OCI-LY7 (cell line): ENCODE data around the gene RARB. TPM values are rescaled to one million over a fixed set of nuclear protein-coding genes. Genes with fewer than 3 reads are reported as not detected.

Source experiments
- BruUV-seq: library from RNA; stranded (reverse); fragments of 400-500 nt; replicated peaks from 2 replicates; lab custom pipeline; 2021; lab: Mats Ljungman, UMichigan
- CTCF ChIA-PET: fragments of 300-600 bp; sonication (Branson Sonifier 250); formaldehyde crosslinking; loops from one replicate; lab custom pipeline; 2022; ENCODE audit warnings: antibody characterized with exemption; ENCODE audit not compliant: unreplicated experiment; lab: Charles Lee
- POLR2A ChIA-PET: fragments of 300-600 bp; sonication (Branson Sonifier 250); formaldehyde crosslinking; loops from one replicate; lab custom pipeline; 2022; ENCODE audit warnings: antibody characterized with exemption; lab: Charles Lee
- DNase-seq: peaks from one replicate; pipeline ENCODE4 v3.0.0-alpha.2; 2015; ENCODE audit warnings: low spot score
- H2AFZ ChIP-seq: fragments of 200-600 bp; sonication (generic), shearing (Covaris generic); 2 replicates; pipeline ENCODE4 v1.6.1; 2014; ENCODE audit warnings: mild to moderate bottlenecking, antibody characterized with exemption, low read length, moderate library complexity
- H3K27ac ChIP-seq: fragments of 200-600 bp; sonication (generic); 2 replicates; pipeline ENCODE4 v1.5.1; 2014; ENCODE audit warnings: mixed run types, low read depth, mild to moderate bottlenecking, moderate library complexity, low read length, inconsistent platforms; ENCODE audit not compliant: poor library complexity, severe bottlenecking
- H3K36me3 ChIP-seq: fragments of 200-600 bp; sonication (generic); 2 replicates; pipeline ENCODE4 v1.6.1; 2014; ENCODE audit warnings: mild to moderate bottlenecking, antibody characterized with exemption, low read length, moderate library complexity, mixed read lengths; ENCODE audit not compliant: insufficient read depth
- H3K4me1 ChIP-seq: fragments of 200-600 bp; sonication (generic); 2 replicates; pipeline ENCODE4 v1.5.1; 2014; ENCODE audit warnings: mild to moderate bottlenecking, low read length; ENCODE audit not compliant: insufficient read depth, poor library complexity, severe bottlenecking
- H3K4me2 ChIP-seq: fragments of 200-600 bp; sonication (generic); 2 replicates; pipeline ENCODE4 v1.6.1; 2014; ENCODE audit warnings: mild to moderate bottlenecking, low read length
- H3K4me3 ChIP-seq: fragments of 200-600 bp; sonication (generic); 2 replicates; pipeline ENCODE4 v1.5.1; 2014; ENCODE audit warnings: mild to moderate bottlenecking, low read depth, low read length; ENCODE audit not compliant: poor library complexity, severe bottlenecking
- H3K79me2 ChIP-seq: fragments of 200-600 bp; sonication (generic); 2 replicates; pipeline ENCODE4 v1.6.1; 2016; ENCODE audit warnings: low read depth, mild to moderate bottlenecking, low read length, moderate library complexity, mixed read lengths; ENCODE audit not compliant: insufficient read depth
- H3K9me2 ChIP-seq: fragments of 200-600 bp; sonication (generic); 2 replicates; pipeline ENCODE4 v1.6.1; 2016; ENCODE audit warnings: mild to moderate bottlenecking, low read length, mixed read lengths; ENCODE audit not compliant: insufficient read depth
- H3K9me3 ChIP-seq: fragments of 200-600 bp; sonication (generic); 2 replicates; pipeline ENCODE4 v1.6.1; 2014; ENCODE audit warnings: mild to moderate bottlenecking, mixed run types, low read length, mixed read lengths
- H4K20me1 ChIP-seq: fragments of 200-600 bp; sonication (generic); 2 replicates; pipeline ENCODE4 v1.6.1; 2014; ENCODE audit warnings: mild to moderate bottlenecking, antibody characterized with exemption, low read length, moderate library complexity, mixed read lengths; ENCODE audit not compliant: insufficient read depth
- CTCF ChIP-seq: fragments of 200-600 bp; sonication (generic); conservative IDR thresholded peaks from 2 replicates; pipeline ENCODE4 v1.5.1; 2014; ENCODE audit warnings: mild to moderate bottlenecking, antibody characterized with exemption, low read length, moderate library complexity, mixed read lengths
- EZH2phosphoT487 ChIP-seq: fragments of 200-600 bp; sonication (generic); IDR thresholded peaks from 2 replicates; pipeline ENCODE4 v1.6.1; 2018; ENCODE audit warnings: low read depth, borderline replicate concordance, mild to moderate bottlenecking, mixed run types, antibody characterized with exemption, low read length, moderate library complexity, mixed read lengths
- intact Hi-C: fragments of 100-400 bp; cut with micrococcal nuclease; formaldehyde crosslinking; loops from one replicate; pipeline ENCODE4 v1.10.0; 2022; ENCODE audit not compliant: unreplicated experiment
- total RNA-seq, 2 experiments: library from RNA; depleted of rRNA in 1 of 2; stranded (reverse); fragments of >200 nt in 1 of 2; shearing (Covaris generic) in 1 of 2; gene quantifications; 2 replicates each; pipeline ENCODE4 v1.2.3, GENCODE V29; 2014 to 2022

RARB gene
- total RNA-seq, 2 experiments from 2014 or later = not detected

GRCh38 chr3:25619382-25619781 is 191.3 kb downstream of the RARB start:
- H4K20me1 ChIP-seq = no peaks in the 10 kb centered on the region
- H3K36me3 ChIP-seq = peaks cover 96% of the 10 kb centered on the region
- H3K27ac ChIP-seq = no peak overlapping the region
- no TSS peak for BruUV-seq
- TF ChIP-seq EZH2phosphoT487 = no peak
- TF ChIP-seq CTCF = no peak
- H3K79me2 ChIP-seq = no peaks in the 10 kb centered on the region
- H3K9me3 ChIP-seq = no peaks in the 10 kb centered on the region
- no peak for DNase-seq
- H3K4me2 ChIP-seq = no peak overlapping the region
- no peak overlapping the region for H2AFZ ChIP-seq
- CTCF ChIA-PET = no interaction called here
- intact Hi-C loops = no loop called here
- no peaks in the 10 kb centered on the region for H3K4me1 ChIP-seq
- no peak overlapping the region for H3K4me3 ChIP-seq
- H3K9me2 ChIP-seq = no peaks in the 10 kb centered on the region
- POLR2A ChIA-PET = interaction anchor here (1.1 kb wide), 1 partner anchor 14 kb away, joined by 3 read pairs; no protein-coding TSS in a partner anchor

- no peak for DNase-seq
- Histone ChIP-seq H3K4me3 (no peak overlapping the region), H3K4me1 (no peaks in the 10 kb centered on the region), H3K9me2 (no peaks in the 10 kb centered on the region), H3K9me3 (no peaks in the 10 kb centered on the region), H3K27ac (no peak overlapping the region), H2AFZ (no peak overlapping the region), H4K20me1 (no peaks in the 10 kb centered on the region), H3K4me2 (no peak overlapping the region), H3K36me3 (peaks cover 96% of the 10 kb centered on the region), H3K79me2 (no peaks in the 10 kb centered on the region)
- no TSS peak for BruUV-seq
- ChIA-PET POLR2A (interaction anchor here (0.8 to 1.3 kb wide), 2 partner anchors 8 to 17 kb away, joined by 3 read pairs; no protein-coding TSS in a partner anchor), CTCF (no interaction called here)
- TF ChIP-seq EZH2phosphoT487 (no peak), CTCF (no peak)
- intact Hi-C loops = no loop called here
Measured at GRCh38 chr3:25620493-25620892, 192.4 kb downstream of the RARB start.

- no peaks in the 10 kb centered on the region for H3K4me1 ChIP-seq
- H3K36me3 ChIP-seq = peaks cover 98% of the 10 kb centered on the region
- POLR2A ChIA-PET = interaction anchor here (1.3 kb wide), 1 partner anchor 9 kb away, joined by 3 read pairs; no protein-coding TSS in a partner anchor
- H3K4me3 ChIP-seq = no peak overlapping the region
- no peak overlapping the region for H3K4me2 ChIP-seq
- H3K27ac ChIP-seq = no peak overlapping the region
- no peak for TF ChIP-seq CTCF
- TF ChIP-seq EZH2phosphoT487 = no peak
- H3K9me3 ChIP-seq = no peaks in the 10 kb centered on the region
- H2AFZ ChIP-seq = no peak overlapping the region
- no peak for DNase-seq
- intact Hi-C loops = no loop called here
- BruUV-seq = no TSS peak
- H4K20me1 ChIP-seq = no peaks in the 10 kb centered on the region
- CTCF ChIA-PET = no interaction called here
- no peaks in the 10 kb centered on the region for H3K9me2 ChIP-seq
- H3K79me2 ChIP-seq = no peaks in the 10 kb centered on the region
Measured at GRCh38 chr3:25621087-25621486, 193.0 kb downstream of the RARB start.
